Right renal pelvis (tissue), 4 donors: ENCODE measurements around the gene PCYT2. TPM values are rescaled to one million over a fixed set of nuclear protein-coding genes. Genes with fewer than 3 reads are reported as not detected.

Source experiments
- DNase-seq, 4 donors: peaks; one replicate each; pipeline ENCODE4 v3.0.0-alpha.2; 2013; ENCODE audit warnings: low read depth in 4 of 4, low spot score in 3 of 4, missing footprints in 1 of 4
- polyA plus RNA-seq, 4 donors: library from polyadenylated mRNA; unstranded; fragments of 120-200 nt; gene quantifications; one replicate each; pipeline ENCODE4 v1.2.1, GENCODE V29; 2013; ENCODE audit not compliant: insufficient read length in 4 of 4

The PCYT2 gene
- polyA plus RNA-seq, 4 donors: 44.0 to 53.7 (median 46.6) TPM

- DNase-seq: no peak
These were observed 36.0 kb upstream of the PCYT2 start, which contains the start of gene MYADML2 for GRCh38 chr17:81947189-81947588. TSS of gene MYADML2 (minus strand) at chr17:81947233. CDS start at chr17:81941741, 5,492 bp downstream.

- DNase-seq: no peak
These were observed 33.7 kb upstream of the PCYT2 start for GRCh38 chr17:81944858-81945257.

- DNase-seq: no peak
These were observed 31.0 kb upstream of the PCYT2 start for GRCh38 chr17:81942167-81942553.

- no peak for DNase-seq
These were observed 30.4 kb upstream of the PCYT2 start for GRCh38 chr17:81941484-81942166.

- no peak for DNase-seq
These were observed 29.6 kb upstream of the PCYT2 start for GRCh38 chr17:81940538-81941483.

GRCh38 chr17:81939881-81940385 lies 28.7 kb upstream of the PCYT2 start:
- no peak for DNase-seq

GRCh38 chr17:81939218-81939617 lies 28.0 kb upstream of the PCYT2 start:
- no peak for DNase-seq

GRCh38 chr17:81935709-81936084 lies 24.5 kb upstream of the PCYT2 start:
- DNase-seq: no peak

- DNase-seq: no peak
These were observed 23.9 kb upstream of the PCYT2 start for GRCh38 chr17:81934850-81935708.

GRCh38 chr17:81934098-81934757 lies 23.0 kb upstream of the PCYT2 start:
- no peak for DNase-seq

GRCh38 chr17:81933178-81933699 lies 22.0 kb upstream of the PCYT2 start:
- no peak for DNase-seq

GRCh38 chr17:81932333-81932983 lies 21.3 kb upstream of the PCYT2 start:
- no peak for DNase-seq

GRCh38 chr17:81931557-81932332 lies 20.5 kb upstream of the PCYT2 start:
- DNase-seq: no peak

GRCh38 chr17:81931189-81931556 lies 20.0 kb upstream of the PCYT2 start:
- no peak for DNase-seq

GRCh38 chr17:81930142-81931125 lies 19.2 kb upstream of the PCYT2 start:
- DNase-seq: no peak

GRCh38 chr17:81929253-81930141 lies 18.3 kb upstream of the PCYT2 start:
- no peak for DNase-seq
